HEK293 (cell line): ENCODE measurements around the gene LDB2.

ENCODE experiments used
- ELK4 ChIP-seq: IDR thresholded peaks from 2 replicates; pipeline ENCODE4 v1.6.1; 2011; ENCODE audit warnings: mild to moderate bottlenecking, low read depth, low read length, borderline replicate concordance
- HOXA7 ChIP-seq: sonication (generic); formaldehyde crosslinking; IDR thresholded peaks from 2 replicates; pipeline ENCODE4 v1.8.1; 2022; ENCODE audit warnings: missing genetic modification reagents, borderline replicate concordance
- PRDM10 ChIP-seq: fragments of 450-650 bp; formaldehyde crosslinking; IDR thresholded peaks from 2 replicates; pipeline ENCODE4 v1.5.1; 2016; ENCODE audit warnings: missing biosample characterization, missing genetic modification characterization
- SETDB1 ChIP-seq: IDR thresholded peaks from one replicate; pipeline ENCODE4 v1.6.1; 2017; ENCODE audit warnings: mild to moderate bottlenecking, low read length, moderate library complexity, mixed read lengths; ENCODE audit not compliant: insufficient read length
- ZBTB49 ChIP-seq: fragments of 450-650 bp; formaldehyde crosslinking; IDR thresholded peaks from 2 replicates; pipeline ENCODE4 v1.5.1; 2016; ENCODE audit warnings: missing biosample characterization, missing genetic modification characterization, low read depth
- ZBTB8A ChIP-seq: fragments of 450-650 bp; formaldehyde crosslinking; IDR thresholded peaks from 2 replicates; pipeline ENCODE4 v1.5.1; 2016; ENCODE audit warnings: missing biosample characterization, missing genetic modification characterization
- ZNF19 ChIP-seq: fragments of 450-650 bp; formaldehyde crosslinking; IDR thresholded peaks from 2 replicates; pipeline ENCODE4; 2016; ENCODE audit warnings: missing biosample characterization, missing genetic modification characterization, low read depth
- ZNF311 ChIP-seq: fragments of 450-650 bp; formaldehyde crosslinking; IDR thresholded peaks from 2 replicates; pipeline ENCODE4 v1.5.1; 2017; ENCODE audit warnings: missing biosample characterization, missing genetic modification characterization, borderline replicate concordance
- ZNF449 ChIP-seq: fragments of 450-650 bp; formaldehyde crosslinking; IDR thresholded peaks from 2 replicates; pipeline ENCODE4 v1.5.1; 2017; ENCODE audit warnings: missing biosample characterization, mild to moderate bottlenecking, missing genetic modification characterization, moderate library complexity
- ZNF658 ChIP-seq: fragments of 450-650 bp; formaldehyde crosslinking; IDR thresholded peaks from 2 replicates; pipeline ENCODE4; 2016; ENCODE audit warnings: missing biosample characterization, missing genetic modification characterization
- TF ChIP-seq, protein P1 (sequence below): fragments of 450-650 bp; formaldehyde crosslinking; IDR thresholded peaks from 2 replicates; pipeline ENCODE4 v1.5.1; 2016; ENCODE audit warnings: missing biosample characterization, missing genetic modification characterization
- TF ChIP-seq, protein P2 (sequence below): fragments of 450-650 bp; formaldehyde crosslinking; IDR thresholded peaks from 2 replicates; pipeline ENCODE4 v1.5.1; 2017; ENCODE audit warnings: missing biosample characterization, missing genetic modification characterization
- TF ChIP-seq, protein P3 (sequence below): fragments of 450-650 bp; formaldehyde crosslinking; IDR thresholded peaks from 2 replicates; pipeline ENCODE4 v1.5.1; 2016; ENCODE audit warnings: missing biosample characterization, missing genetic modification characterization

- no peak for TF ChIP-seq PRDM10 (tag by site-specific recombination)
- TF ChIP-seq, protein P1, sequence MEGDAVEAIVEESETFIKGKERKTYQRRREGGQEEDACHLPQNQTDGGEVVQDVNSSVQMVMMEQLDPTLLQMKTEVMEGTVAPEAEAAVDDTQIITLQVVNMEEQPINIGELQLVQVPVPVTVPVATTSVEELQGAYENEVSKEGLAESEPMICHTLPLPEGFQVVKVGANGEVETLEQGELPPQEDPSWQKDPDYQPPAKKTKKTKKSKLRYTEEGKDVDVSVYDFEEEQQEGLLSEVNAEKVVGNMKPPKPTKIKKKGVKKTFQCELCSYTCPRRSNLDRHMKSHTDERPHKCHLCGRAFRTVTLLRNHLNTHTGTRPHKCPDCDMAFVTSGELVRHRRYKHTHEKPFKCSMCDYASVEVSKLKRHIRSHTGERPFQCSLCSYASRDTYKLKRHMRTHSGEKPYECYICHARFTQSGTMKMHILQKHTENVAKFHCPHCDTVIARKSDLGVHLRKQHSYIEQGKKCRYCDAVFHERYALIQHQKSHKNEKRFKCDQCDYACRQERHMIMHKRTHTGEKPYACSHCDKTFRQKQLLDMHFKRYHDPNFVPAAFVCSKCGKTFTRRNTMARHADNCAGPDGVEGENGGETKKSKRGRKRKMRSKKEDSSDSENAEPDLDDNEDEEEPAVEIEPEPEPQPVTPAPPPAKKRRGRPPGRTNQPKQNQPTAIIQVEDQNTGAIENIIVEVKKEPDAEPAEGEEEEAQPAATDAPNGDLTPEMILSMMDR (tag by site-specific recombination), result no peak
- TF ChIP-seq ZNF449 (tag by site-specific recombination), result no peak
- TF ChIP-seq, protein P2, sequence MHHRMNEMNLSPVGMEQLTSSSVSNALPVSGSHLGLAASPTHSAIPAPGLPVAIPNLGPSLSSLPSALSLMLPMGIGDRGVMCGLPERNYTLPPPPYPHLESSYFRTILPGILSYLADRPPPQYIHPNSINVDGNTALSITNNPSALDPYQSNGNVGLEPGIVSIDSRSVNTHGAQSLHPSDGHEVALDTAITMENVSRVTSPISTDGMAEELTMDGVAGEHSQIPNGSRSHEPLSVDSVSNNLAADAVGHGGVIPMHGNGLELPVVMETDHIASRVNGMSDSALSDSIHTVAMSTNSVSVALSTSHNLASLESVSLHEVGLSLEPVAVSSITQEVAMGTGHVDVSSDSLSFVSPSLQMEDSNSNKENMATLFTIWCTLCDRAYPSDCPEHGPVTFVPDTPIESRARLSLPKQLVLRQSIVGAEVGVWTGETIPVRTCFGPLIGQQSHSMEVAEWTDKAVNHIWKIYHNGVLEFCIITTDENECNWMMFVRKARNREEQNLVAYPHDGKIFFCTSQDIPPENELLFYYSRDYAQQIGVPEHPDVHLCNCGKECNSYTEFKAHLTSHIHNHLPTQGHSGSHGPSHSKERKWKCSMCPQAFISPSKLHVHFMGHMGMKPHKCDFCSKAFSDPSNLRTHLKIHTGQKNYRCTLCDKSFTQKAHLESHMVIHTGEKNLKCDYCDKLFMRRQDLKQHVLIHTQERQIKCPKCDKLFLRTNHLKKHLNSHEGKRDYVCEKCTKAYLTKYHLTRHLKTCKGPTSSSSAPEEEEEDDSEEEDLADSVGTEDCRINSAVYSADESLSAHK (tag by site-specific recombination), result no peak
- no peak for TF ChIP-seq ZNF311
- no peak for TF ChIP-seq HOXA7 (CRISPR knock-in tag)
- no peak for TF ChIP-seq ZBTB49
- TF ChIP-seq ELK4, result no peak
- TF ChIP-seq SETDB1, result no peak
- TF ChIP-seq, protein P3, sequence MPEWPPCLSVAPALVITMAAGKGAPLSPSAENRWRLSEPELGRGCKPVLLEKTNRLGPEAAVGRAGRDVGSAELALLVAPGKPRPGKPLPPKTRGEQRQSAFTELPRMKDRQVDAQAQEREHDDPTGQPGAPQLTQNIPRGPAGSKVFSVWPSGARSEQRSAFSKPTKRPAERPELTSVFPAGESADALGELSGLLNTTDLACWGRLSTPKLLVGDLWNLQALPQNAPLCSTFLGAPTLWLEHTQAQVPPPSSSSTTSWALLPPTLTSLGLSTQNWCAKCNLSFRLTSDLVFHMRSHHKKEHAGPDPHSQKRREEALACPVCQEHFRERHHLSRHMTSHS (tag by site-specific recombination), result no peak
- no peak for TF ChIP-seq ZBTB8A (tag by site-specific recombination)
- no peak for TF ChIP-seq ZNF19 (tag by site-specific recombination)
- no peak for TF ChIP-seq ZNF658
Observed at GRCh38 chr4:16804581-16804980, 93.9 kb downstream of the LDB2 start.
